IPS-20b (cell line): ENCODE results near the gene AURKB.

Experiments
- H3K27ac ChIP-seq: one replicate; pipeline ENCODE4 v1.5.1; 2013; ENCODE audit warnings: low read length
- H3K27me3 ChIP-seq: 2 replicates; pipeline ENCODE4 v1.6.1; 2013; ENCODE audit warnings: mild to moderate bottlenecking, low read length, inconsistent platforms; ENCODE audit not compliant: insufficient read depth
- H3K36me3 ChIP-seq: 2 replicates; pipeline ENCODE4 v1.6.1; 2013; ENCODE audit warnings: low read depth, mild to moderate bottlenecking, inconsistent platforms, low read length, moderate library complexity; ENCODE audit not compliant: insufficient read depth
- H3K4me1 ChIP-seq: 2 replicates; pipeline ENCODE4 v1.6.1; 2013; ENCODE audit warnings: mild to moderate bottlenecking, control low read depth, inconsistent platforms, low read length, moderate library complexity; ENCODE audit not compliant: insufficient read depth
- H3K4me3 ChIP-seq: 2 replicates; pipeline ENCODE4 v1.5.1; 2013; ENCODE audit warnings: mild to moderate bottlenecking, low read length, inconsistent platforms
- H3K9ac ChIP-seq: 2 replicates; pipeline ENCODE4 v1.6.1; 2013; ENCODE audit warnings: low read depth, mild to moderate bottlenecking, inconsistent platforms, low read length, moderate library complexity
- H3K9me3 ChIP-seq: 2 replicates; pipeline ENCODE4 v1.6.1; 2013; ENCODE audit warnings: mild to moderate bottlenecking, low read depth, low read length, inconsistent platforms; ENCODE audit not compliant: insufficient read depth

The AURKB gene

DNA sequence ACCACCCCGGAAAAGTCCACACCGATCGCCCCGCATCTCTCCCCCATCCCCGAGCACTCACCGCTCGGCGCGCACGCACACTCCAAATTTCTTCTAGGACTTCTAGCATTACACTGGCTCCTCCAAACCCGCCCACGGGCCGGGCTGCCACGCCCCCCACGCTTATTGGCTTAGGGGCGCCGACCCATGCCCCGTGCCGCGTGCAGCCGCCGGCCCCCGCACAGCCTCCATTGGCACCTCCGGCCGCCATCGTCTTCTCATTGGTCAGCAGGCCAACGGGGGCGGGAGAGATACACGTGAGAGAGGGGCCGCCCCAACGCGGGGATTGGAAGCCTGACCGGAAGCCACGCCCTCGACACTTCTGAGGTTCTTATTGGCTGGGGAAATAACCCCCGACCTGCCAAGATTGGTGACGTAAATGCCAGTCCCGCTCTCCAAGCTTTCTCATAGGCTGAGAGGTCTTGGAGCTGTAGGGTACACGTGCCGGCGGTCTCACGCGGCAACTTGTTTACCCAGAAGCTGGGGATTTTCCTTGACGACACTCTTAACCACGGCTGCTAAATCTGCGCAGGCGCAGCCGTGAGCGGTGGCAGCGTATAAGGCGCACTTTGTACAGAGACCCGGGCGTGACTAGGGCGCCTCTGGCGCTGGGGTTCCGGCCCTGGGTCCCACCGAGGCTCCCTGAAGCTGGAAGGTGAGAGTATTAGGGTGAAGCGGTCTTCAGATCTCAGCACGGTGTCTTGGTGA lies 54.0 kb downstream of the AURKB start:
- Histone ChIP-seq H3K4me1 (peaks cover 12% of the 10 kb centered on the region; the same call in 1 of the 2 replicates), H3K27ac (peak overlapping the region; percentile 89), H3K4me3 (peak overlapping the region; percentile 93), H3K27me3 (no peaks in the 10 kb centered on the region), H3K9ac (peak overlapping the region; percentile 94), H3K36me3 (peaks cover 19% of the 10 kb centered on the region), H3K9me3 (no peaks in the 10 kb centered on the region)

DNA sequence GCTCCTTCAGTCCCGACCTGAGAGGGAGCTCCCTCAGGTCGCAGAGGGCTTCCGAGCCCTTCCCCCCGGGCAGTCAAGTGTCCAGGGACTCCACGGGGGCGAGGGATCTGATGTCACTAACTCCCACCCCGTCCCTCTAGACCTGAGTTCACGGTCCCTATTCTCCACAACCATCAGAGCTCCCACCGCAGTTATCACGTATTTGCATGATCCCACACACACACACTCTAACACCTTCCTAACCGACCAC lies 54.5 kb downstream of the AURKB start:
- Histone ChIP-seq H3K9me3 (no peaks in the 10 kb centered on the region), H3K4me3 (peak overlapping the region; percentile 93), H3K27me3 (no peaks in the 10 kb centered on the region), H3K9ac (peak overlapping the region; percentile 87; the same call in 1 of the 2 replicates), H3K4me1 (peaks cover 12% of the 10 kb centered on the region; the same call in 1 of the 2 replicates), H3K36me3 (peaks cover 14% of the 10 kb centered on the region), H3K27ac (no peak overlapping the region)

DNA sequence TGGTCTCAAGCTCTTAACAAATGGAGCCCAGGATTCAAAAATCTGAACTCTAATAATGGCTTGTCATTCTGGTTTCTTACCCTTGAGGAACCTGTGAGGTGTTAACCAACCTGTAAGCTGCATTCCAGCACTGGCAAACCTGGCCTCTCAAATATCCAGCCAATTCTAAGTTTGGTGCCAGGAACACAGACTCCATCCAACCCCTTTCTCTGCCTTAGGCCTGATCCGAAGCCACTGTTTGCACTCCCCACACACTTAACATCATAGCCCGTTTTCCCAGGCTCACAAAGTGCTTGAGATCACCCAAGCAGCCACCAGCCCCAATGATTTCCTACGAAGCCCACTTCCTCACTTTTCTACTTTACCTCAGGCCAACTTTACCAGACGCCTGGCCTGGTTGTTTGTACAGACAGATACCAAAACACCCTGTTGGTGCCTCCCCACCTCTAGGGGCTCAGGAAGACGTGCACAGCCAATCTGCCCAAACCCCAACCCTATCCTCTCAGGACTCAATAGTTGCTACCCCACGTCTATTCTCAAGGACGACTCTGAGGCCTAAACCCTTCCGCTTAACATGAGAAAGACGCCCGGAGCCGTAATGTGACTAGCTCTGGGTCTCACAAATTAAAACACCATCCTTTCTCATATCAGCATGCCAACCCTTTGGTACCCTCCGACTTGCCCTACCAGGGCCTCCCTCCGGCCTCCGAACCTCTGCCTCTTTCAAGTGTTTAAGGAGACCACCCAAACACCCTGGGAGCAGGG lies 55.0 kb downstream of the AURKB start:
- no peak overlapping the region for H3K27ac ChIP-seq

More for the DNA sequence above, 55.0 kb downstream of the AURKB start:
- Histone ChIP-seq H3K9ac (peak overlapping the region; percentile 87; the same call in 1 of the 2 replicates), H3K36me3 (peaks cover 10% of the 10 kb centered on the region), H3K4me1 (peaks cover 12% of the 10 kb centered on the region; the same call in 1 of the 2 replicates), H3K9me3 (no peaks in the 10 kb centered on the region), H3K27me3 (no peaks in the 10 kb centered on the region), H3K4me3 (peak overlapping the region; percentile 93)
